GM12874 (cell line): ENCODE data around the gene FSTL4.

Source experiments
- CTCF ChIP-seq: IDR thresholded peaks from 2 replicates; pipeline ENCODE4 v1.5.1; 2011; ENCODE audit warnings: low read depth, mild to moderate bottlenecking, control low read depth, low read length, moderate library complexity; ENCODE audit not compliant: insufficient read depth

Gene FSTL4

GRCh38 chr5:133644000-133644865, 31.9 kb upstream of the FSTL4 start:
- no peak for TF ChIP-seq CTCF

DNA sequence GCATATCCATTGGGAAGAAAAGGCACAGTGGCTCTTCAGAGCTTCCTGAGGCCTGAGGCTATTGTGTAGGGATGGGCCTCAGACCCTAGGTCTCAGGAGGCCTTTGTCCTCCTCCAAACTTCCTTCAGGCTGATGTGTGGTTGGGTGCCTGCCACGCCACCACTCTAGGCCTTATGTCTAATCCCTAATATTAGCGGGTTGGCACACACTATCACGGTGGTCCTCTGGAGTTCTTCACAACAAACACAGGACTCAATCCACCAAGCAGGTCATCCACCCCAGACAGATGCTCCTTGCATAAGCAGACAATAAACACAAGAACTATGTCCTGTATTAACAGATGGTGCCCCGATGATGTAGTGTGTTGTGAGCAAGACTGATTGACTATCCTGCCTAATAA, 31.0 kb upstream of the FSTL4 start:
- no peak for TF ChIP-seq CTCF

- TF ChIP-seq CTCF = no peak
These were observed 29.9 kb upstream of the FSTL4 start for GRCh38 chr5:133642153-133642722.

DNA sequence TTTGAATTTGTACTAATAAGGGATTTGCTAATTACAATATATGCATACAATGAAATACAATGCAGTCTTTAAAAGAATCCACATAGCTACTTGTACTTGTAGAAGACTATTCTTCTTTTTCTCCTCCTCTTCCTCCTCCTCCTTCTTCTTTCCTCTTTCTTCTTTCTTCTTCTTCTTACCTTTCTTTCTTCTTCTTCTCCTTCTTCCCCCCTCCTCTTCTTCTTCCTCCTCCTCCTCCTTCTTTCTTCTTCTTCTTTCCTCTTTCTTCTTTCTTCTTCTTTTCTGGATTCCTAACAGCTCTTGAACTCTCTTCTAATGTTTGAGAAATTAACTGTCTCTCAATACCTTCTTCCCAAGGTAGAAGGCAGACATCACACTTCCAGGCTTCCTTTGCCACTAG, 29.3 kb upstream of the FSTL4 start:
- no peak for TF ChIP-seq CTCF

- TF ChIP-seq CTCF = no peak
These were observed 27.6 kb upstream of the FSTL4 start for GRCh38 chr5:133639850-133640528.

GRCh38 chr5:133638436-133638835, 26.1 kb upstream of the FSTL4 start:
- no peak for TF ChIP-seq CTCF

DNA sequence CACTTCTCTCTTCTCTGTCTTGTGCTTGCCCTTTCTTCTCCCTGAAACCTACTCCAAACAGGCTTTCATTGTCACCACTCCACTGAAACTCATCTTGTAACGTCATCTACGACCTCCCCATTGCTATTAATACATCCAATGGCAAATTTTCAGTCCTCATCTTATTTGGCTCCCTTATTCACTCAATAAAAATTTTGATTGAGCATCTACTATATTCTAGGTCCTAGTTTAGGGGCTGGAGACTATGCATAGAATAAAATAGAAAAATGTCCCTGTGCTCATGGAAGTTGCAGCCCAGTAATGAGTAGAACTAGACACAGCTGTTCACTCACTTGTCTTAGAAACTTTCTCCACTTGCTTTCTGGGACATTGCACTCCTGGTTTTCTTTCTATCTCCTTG, 24.9 kb upstream of the FSTL4 start:
- TF ChIP-seq CTCF = no peak
